ENCODE data around the gene MOCS1.
"Not testable (repeated sequence)": the region's sequence is repeated elsewhere in the genome, so short reads cannot be mapped to it uniquely, and the experiment has no call there.

MOCS1 gene

DNA sequence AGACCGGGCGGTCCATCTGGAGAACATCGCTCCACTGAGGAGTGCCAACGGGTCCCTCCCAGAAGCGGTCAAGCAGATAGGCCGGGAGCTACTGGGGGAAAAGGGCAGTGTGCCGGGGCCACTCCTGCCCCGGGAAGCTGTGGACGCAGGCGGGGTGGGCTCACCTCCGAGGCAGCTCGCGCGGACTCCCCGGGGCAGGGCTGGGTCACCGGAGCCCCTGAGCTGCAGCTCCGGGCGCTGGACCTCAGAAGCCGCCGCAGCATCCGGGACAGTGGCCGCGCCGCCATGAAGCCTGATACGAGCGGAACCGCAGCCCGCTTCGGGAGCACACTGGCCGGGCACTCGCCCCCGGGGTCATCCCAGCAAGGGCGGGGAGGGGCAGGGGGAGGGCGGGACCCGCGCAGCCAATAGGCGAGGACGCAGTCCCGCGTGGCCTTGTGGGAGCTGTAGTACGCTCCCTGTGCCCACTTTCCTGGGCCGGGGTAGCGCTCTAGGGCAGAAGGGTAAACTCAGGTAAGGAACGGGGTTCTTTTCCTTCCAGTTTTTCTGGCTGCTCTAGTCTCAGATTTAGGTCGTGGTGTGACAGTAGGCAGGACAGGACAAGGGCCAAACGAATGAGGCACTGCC lies at the start of gene MOCS1:
MOCS1 (minus strand) TSS at position 332 of the 627 bp plus-strand sequence; CDS start at position 287, 45 bp downstream.
- DNase-seq, result peak; percentile 56

DNA sequence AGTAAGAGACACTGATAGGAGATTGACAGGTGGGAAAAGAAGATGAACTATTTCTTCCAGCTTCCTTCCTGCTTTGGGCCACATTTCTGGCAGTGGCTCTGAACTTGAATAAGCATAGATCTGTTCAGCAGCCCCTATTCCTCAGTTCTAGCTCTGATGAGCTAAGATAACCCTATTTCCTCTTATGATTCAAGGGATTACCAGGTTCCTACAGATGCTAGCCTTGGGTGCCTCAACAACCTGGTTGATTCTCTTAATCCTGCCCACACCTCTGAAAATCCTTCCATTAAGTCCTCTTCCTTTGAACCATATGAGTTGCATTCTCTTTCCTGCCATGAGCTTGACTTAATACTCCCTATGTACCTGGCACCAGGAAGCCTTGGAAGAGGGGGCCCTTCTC lies 49.8 kb upstream of the MOCS1 start:
- no peak for DNase-seq

DNA sequence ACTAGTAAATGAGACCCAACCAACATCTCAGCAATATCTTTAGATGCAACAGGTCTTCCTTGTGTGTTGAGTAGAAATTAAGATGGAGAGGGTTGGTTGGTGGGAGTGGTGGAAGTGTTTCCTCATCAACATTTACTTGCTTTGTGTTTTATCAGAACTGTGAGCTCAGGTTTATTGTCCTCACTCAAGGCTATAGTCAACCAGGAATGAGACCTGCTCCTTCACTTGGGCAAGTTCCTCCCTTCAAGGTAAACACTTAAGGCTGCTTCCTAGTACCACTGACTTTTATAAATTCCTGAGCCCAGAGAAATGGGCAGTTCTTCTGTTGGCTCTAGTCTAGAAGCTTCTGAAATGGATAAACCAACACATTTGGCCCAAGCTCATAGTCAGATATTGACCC lies 48.9 kb upstream of the MOCS1 start:
- no peak for DNase-seq

DNA sequence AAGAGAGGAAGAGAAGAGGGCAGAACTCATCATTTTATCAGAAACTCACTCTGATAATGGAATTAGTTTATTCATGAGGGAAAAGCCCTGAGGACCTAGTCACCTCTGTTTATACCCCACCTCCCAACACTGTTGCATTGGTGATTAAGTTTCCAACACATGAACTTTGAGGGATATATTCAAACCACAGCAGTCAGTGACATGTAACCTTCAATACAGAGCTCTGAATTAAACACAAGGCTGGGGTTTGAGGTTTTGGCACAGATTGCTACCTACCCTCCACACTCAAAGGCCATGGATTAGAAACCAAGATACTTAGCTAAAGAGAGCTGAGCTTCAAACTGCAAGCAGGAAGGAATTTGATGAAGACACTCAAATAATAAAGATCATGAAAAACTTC lies 48.5 kb upstream of the MOCS1 start:
- no peak for DNase-seq

DNA sequence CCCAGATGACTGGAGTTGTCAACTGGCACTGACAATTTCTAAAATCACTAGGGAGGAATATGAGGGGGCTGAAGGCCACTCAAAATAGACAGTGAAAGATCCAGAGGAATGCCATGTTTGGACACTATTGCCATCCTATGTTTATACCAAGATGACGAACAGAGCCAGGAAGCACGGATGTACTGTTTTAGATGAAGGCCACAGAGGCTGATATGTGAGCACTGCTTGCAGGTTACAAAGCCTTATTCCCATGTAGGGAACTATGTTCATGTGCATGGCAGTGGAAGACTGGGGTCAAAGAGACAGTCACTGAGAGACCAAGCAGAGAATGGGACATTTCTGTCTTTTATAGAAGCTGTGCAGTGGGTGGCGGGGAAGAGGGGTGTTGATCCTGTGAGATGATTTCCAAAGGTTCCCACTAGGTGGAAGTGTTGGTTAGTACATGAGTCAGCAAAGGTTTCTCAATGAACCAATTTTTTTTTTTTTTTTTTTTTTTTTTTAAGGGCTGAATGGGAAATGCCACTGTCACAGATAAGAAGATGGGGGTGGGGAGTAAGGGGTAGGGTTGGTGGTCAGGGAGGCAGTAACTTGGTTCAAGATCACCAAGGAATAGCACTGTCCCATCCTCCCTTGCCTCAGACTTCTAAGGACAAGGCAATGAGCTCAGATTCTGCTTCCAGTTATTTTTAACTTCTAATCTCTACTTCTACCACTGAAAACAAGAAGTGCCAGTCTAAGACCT lies 46.7 kb upstream of the MOCS1 start:
- peak; percentile 80 for DNase-seq

DNA sequence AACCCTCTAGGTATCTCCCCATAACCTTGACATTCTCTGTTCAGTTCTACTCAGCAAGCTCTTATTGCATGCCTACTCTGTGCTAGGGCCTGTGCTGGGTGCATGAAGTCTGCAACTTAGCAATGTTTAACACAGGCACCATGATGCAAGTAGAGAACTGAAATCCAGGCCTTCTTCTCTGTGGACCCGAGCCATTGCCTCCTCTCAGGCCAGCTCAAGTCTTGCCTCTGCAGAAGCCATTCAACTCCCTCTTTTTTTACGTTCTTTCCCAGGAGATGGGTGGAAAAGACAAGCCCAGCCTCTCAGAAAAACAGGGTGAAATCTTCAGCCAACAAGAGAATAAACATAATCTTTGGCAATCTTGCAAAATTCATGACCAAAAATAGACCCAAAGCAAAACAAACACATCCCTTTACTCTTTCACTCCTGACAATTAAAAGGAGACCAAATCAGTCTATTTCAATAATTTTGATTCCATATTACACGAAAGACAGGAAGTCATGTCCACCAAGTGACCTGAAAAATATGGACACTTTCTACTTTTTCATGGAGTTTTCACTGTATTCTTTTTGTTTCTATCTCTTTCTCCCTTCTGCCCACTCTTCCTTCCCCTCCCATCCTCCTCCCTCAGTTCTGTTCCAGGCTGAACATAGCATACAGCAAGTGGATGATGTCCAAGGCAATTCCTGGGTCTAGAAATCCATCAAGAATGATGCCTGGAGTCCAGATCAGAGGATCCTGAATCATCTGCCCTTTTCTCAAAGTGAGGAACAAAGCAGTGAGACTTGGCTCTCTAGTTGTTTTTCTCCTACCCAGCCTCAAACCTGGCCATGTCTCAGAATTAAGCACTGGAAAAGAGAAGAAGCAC lies 45.4 kb upstream of the MOCS1 start:
- no peak for DNase-seq

DNA sequence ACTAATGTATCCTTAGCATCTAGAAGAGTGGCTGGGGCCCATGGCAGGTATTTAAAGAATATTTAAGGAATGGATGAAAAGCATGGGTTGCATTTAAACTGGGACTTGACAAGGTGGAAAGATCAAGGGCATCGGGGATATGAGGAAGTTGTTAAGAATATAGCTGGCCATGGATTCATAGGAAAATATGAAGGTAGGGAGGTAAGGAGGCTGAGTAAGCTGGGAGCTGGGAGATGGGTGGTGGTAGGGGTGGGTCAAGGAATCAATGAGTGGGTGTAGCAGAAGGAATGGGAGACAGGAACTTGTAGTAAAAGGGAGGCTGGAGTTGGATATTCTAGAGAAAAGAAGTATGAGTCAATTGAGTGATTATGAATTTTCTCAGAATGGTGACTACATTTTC lies 44.0 kb upstream of the MOCS1 start:
- no peak for DNase-seq

DNA sequence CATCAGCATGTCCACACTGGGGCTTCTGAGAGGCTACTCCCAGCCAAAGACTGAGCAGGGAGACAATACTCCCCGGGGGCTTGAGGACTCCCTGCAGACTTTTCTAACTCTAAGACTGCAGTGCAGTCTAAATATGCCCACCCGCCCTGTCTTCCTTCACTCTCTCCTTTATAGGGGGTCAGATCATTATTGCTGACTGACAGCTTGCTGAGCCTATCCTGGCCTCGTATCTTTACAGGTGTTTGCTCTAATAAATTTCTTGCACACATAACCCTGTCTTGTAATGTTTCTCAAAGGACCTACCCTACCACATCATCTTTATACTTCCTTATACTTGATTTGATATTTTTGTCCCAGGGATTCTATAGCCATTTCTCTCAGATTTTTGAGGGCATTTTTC lies 39.4 kb upstream of the MOCS1 start:
- no peak for DNase-seq

DNA sequence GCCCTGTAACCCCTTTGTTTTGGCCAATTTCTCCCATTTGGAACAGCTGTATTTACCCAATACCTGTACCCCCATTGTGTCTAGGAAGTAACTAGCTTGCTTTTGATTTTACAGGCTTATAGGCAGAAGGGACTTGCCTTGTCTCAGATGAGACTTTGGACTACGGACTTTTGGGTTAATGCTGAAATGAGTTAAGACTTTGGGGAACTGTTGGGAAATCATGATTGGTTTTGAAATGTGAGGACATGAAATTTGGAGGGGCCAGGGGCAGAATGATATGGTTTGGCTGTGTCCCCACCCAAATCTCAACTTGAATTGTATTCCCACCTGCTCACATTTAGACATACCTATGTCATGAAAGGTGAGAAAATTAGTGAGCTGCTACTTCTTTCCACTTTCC lies 38.5 kb upstream of the MOCS1 start:
- DNase-seq, result not testable (repeated sequence)

DNA sequence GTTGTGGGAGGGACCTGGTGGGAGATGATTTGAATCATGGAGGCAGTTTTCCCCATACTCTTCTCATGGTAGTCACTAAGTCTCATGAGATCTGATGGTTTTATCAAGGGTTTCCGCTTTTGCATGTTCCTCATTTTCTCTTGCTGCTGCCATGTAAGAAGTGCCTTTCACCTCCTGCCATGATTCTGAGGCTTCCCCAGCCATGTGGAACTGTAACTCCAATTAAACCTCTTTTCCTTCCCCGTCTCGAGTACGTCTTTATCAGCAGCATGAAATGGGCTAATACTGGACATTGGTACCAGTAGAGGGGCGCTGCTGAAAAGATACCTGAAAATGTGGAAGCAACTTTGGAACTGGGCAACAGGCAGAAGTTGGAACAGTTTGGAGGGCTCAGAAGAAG lies 36.9 kb upstream of the MOCS1 start:
- not testable (repeated sequence) for DNase-seq

DNA sequence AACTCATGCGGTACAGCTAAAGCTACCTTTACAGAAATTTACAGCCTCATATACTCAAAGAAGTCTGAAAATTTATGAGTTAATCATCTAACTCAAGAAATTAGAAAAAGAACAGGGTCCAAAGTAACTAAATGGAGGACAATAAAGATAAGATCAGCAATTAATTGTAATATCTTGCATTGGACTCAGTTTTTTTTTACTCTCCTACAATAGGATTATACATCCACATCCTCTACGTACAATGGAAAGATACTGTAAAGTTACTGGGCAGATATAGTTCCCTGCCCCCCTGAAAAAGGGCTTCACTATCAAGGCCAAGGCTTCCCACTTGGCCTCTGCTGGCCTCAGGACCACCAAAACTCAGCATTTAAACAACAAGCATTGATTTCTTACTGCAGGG lies 31.5 kb upstream of the MOCS1 start:
- DNase-seq, result no peak

DNA sequence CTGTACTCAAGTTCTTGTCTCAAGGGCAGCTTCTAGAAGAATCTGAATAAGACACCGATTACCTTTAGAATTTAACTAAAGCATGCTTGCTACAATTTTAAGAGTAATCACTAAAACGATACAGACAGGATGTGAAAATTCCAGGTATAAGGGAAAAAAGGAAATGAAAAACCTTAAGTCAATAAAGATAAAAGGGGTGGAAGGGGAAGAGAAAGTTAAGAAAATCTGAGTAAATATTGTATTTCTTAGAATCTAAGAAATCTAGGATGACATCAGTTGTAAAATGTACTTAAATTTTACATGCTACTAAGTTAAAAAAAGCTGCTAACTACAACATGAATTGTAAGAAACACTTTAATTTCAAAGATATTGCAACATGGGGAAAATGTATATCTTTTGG lies 30.3 kb upstream of the MOCS1 start:
- DNase-seq, result no peak

DNA sequence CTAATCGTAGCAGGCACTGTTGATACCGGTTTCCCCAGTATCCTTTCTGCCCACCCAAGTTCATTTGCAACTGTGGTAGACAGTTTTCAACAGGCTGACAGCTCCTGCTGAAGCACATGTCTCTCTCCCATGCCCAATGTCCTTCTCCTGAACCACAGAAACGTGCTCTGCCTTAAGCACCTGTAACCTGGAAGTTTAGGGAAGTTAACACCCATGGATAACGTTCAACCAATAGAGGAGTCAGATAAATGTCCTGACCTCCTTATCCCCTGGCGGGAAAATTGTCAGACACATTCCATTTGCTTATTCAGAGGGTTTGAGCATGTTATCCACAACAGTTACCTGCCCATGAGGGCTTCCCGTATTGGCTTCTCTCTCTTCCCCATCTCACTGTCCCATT lies 29.8 kb upstream of the MOCS1 start:
- no peak for DNase-seq

DNA sequence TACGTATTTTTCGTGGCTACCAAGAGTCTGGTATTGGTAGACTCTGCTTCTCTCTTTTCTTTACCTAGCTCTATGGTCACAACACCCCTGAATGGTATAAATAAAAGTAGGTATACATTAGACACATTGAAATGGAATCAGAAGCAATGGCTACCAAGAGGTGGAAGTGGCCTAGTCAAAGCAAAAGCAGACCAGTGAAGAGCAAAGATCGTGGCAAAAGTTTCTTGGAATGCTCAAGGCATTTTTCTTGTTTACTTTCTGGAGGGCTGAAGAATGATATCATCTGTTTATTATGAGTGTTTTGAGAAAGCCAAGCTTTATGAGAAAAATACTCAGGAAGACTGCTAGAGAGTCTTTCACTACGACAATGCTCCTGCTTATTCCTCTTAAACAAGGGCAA lies 28.6 kb upstream of the MOCS1 start:
- DNase-seq, result no peak

DNA sequence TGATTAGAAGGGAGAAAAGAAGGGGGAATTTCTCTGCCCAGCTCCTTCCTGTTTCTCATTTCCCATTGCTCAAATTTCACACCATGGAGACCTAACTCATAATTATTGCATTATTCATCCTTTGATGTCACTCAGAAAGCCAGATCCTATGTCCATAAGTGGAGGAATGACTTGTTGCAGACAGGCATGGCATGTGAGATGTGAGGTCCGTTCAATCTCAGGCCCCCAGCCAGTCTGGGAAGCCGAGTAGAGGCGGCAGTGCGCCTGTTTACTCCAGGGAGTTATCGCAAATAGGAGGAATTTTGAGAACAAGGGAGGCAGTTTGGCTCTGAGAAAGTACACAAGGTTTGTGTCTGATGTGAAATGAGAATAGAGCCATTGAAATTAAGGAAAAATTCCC lies 26.9 kb upstream of the MOCS1 start:
- no peak for DNase-seq

DNA sequence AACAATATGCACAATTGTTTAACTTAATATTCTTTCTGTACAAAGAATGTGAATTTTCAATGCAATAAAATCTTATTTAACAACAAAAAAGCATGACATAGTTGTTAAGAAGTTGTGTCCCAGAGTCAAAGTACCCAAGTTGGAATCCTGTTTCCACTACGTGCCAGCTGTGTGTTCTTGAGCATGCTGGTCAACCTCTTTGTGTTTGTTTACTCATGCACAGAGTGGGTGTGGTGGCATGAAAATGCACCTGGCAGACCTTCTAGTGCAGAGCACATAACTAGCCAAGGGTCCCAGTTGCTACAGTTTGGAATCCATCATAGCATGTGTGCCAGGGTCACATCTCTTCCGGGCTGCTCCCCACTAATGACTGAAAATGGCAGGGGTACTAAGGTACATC lies 24.7 kb upstream of the MOCS1 start:
- no peak for DNase-seq

DNA sequence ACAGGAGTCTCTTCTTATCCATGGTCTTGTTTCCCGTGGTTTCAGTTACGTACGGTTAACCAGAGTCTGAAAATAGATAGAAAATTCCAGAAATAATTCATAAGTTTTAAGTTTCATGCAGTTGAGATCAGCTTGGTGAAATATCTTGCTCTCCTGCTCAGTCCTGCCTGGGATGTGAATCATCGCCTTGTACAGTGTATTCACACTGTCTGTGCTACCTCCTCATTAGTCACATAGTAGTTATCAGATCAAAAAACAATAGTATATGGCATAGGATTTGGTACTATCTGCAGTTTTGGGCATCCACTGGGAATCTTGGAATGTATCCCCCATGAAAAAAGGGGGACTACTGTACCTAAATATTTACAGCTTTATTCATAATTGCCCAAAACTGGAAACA lies 22.7 kb upstream of the MOCS1 start:
- no peak for DNase-seq

DNA sequence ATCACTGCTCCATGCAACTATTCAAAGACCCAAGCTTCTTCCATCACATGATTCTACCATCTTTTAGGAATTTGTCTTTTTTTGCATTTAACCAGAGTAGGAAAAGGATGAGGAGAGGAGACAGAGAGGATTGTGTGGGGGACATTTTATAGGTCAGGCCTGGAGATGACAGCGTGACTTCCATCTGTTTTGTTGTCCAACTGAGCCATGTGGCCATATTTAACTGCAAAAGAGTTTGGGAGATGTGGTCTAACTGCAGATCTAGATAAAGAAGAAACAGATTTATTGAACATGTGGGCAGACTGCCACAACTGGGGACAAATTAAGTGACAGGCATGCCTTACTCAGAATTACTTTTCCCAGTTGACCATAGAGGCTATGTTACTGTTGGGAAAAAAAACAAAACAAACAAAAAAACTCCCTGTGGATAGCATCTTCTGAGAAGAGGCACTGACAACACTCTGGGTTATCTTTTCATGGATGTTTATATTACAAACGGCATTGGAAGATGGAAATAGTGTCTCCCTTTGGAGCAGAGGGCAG lies 18.9 kb upstream of the MOCS1 start:
- DNase-seq, result no peak

DNA sequence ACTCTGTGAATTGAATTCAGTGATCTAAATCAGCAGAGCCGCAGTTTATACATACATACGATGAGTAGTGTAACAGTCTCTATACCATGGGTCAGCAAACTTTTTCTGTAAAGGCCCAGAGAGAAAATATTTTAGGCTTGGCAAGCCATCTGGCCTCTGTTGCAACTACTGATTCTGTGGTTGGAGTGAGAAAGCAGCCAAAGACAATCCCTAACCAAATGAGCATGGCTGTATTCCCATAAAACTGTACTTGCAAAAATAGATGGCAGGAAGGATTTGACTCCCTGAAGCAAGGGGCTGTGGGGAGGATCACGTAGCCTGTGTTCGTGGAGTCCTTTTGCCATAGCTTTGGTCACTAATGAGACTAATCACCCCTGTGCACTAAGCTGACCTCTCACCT lies 17.9 kb upstream of the MOCS1 start:
- no peak for DNase-seq

DNA sequence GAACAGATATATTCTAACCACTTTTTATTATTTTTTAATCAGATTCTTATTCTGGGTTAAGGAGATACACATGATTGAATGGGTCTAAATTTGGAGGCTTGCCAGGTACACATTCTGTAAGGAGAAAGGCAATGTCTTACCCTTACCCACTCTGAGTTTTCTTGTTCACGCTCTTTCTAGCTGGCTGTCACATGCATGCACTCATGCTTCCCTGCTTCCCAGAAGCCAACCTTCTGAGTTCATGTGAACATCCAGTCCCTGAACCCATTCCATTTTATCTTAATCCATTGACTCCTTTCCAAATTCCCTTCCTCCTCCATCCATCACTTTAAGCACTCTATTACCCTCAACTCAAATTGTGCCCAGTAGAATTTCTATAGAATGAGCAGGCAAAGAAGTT lies 17.5 kb upstream of the MOCS1 start:
- no peak for DNase-seq

DNA sequence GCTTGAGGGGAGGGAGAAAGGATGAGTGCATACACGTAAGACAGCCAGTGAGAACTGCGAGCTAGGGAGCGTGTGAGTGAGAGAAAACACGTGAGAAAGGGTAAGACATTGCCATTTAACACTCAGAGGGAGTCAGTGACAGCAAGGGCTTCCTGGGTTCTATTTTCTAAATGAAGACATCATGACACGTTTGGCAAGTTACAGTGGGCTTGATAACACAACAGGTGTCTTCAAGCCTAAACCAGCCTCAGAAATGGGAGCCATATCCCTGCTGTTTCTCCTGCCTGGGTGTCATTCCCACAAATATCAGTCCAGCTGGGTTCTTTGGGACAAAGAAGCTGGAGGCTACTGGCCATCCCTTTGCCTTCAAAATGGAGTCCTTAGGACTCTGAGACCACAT lies 16.9 kb upstream of the MOCS1 start:
- DNase-seq, result no peak

DNA sequence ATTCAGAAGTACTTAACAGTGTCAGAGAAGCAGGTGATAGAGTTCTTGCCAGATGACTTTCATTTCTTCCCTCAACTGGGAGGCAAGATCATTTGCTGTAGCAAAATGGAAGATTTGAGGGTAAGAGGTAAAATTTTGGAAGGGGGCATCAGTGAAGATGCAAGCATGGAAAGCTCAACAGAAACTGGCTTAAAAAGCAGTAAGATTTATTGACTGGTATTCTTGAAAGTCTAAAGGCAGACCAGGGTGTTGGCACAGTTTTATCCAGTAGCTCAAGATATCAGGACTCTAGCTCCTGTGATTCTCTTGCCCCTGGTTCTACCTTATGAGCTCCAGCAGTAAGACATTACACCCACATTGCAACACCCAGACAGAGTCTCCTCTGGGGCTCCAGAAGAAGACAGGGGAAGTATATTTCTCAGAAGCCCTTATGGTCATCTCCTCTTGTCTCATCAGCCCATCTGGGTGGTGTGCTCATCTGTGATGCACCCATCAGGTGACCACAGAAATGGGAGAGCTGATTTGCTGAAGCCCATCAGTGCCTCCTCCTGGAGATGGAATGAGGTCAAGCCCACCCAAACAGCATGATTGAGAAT lies 16.0 kb upstream of the MOCS1 start:
- no peak for DNase-seq

DNA sequence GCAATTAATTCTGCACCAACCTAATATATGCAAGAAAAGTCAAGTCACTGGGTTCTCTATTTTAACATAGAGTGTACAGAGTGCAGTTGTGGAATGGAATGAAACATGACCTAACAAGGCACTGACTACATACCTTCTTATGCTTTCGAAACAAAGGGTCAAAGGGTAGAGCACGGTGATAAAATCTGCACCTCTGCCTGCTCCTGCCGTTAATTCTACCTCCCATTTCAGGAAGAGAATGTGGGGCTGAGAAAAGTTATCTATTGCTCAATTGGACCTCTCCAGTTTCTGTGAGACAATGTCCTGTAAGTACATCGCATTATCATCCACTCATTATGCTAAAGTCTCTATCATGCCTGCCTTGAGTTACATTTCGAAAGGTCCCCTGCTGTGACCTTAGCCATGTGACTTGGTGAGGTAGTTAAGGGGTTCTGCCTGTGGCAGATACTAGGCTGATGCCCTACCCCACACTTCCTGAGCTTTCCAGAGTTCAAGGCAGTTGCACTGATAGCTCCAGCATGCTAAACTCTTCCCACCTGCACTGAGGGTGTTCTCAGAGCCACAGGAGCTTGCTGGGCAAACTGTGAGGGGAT lies 14.0 kb upstream of the MOCS1 start:
- no peak for DNase-seq
